ENCODE data around the gene MED6. TPM values are rescaled to one million over a fixed set of nuclear protein-coding genes. Genes with fewer than 3 reads are reported as not detected.

MED6 gene
- total RNA-seq, 3 donors from 2014 or later, result 38.4 to 56.9 (median 45.6) TPM

GRCh38 chr14:70563417-70563816, 37.0 kb downstream of the MED6 start:
- no peak for DNase-seq (ENCODE audit: low spot score in 2 of 2)
- intact Hi-C loops (cut with DNase I; ENCODE audit: low total_unique reads), result no loop called here
- no peaks in the 10 kb centered on the region for H3K27me3 ChIP-seq
- no peak overlapping the region for H3K27ac ChIP-seq
- H3K4me3 ChIP-seq, result no peak overlapping the region
- peaks cover 8 to 9% of the 10 kb centered on the region in 2 donors for H3K9me3 ChIP-seq
- no peaks in the 10 kb centered on the region for H3K4me1 ChIP-seq
- no peak for TF ChIP-seq POLR2AphosphoS5 (IDR thresholded peaks at IDR 0.05)
- no peak for TF ChIP-seq POLR2A (IDR thresholded peaks at IDR 0.05)
- no peak for TF ChIP-seq CTCF (IDR thresholded peaks at IDR 0.05)
- peaks cover 7% of the 10 kb centered on the region for H3K36me3 ChIP-seq

GRCh38 chr14:70558356-70558755, 42.1 kb downstream of the MED6 start:
- intact Hi-C loops (cut with DNase I; ENCODE audit: low total_unique reads), result no loop called here
- no peak overlapping the region for H3K4me3 ChIP-seq
- no peaks in the 10 kb centered on the region for H3K4me1 ChIP-seq
- no peak for TF ChIP-seq POLR2AphosphoS5 (IDR thresholded peaks at IDR 0.05)
- TF ChIP-seq POLR2A (IDR thresholded peaks at IDR 0.05), result no peak
- TF ChIP-seq CTCF (IDR thresholded peaks at IDR 0.05), result no peak
- H3K36me3 ChIP-seq, result no peaks in the 10 kb centered on the region
- no peak for DNase-seq (ENCODE audit: low spot score in 2 of 2)
- peaks cover 8 to 9% of the 10 kb centered on the region in 2 donors for H3K9me3 ChIP-seq
- H3K27me3 ChIP-seq, result no peaks in the 10 kb centered on the region
- no peak overlapping the region for H3K27ac ChIP-seq

- no peak for DNase-seq (ENCODE audit: low spot score in 2 of 2)
- H3K36me3 ChIP-seq, result no peaks in the 10 kb centered on the region
- no peaks in the 10 kb centered on the region for H3K27me3 ChIP-seq
- H3K27ac ChIP-seq, result no peak overlapping the region
- no peaks in the 10 kb centered on the region for H3K4me1 ChIP-seq
- no peak for TF ChIP-seq POLR2A (IDR thresholded peaks at IDR 0.05)
- TF ChIP-seq CTCF (IDR thresholded peaks at IDR 0.05), result no peak
- TF ChIP-seq POLR2AphosphoS5 (IDR thresholded peaks at IDR 0.05), result no peak
- H3K9me3 ChIP-seq, result no peaks in the 10 kb centered on the region
- intact Hi-C loops (cut with DNase I; ENCODE audit: low total_unique reads), result no loop called here
- peak overlapping the region in 1 of 3 donors; percentile 15 for H3K4me3 ChIP-seq
These were observed 44.6 kb downstream of the MED6 start for GRCh38 chr14:70555890-70556289.

GRCh38 chr14:70538087-70538486, 62.4 kb downstream of the MED6 start:
- TF ChIP-seq POLR2AphosphoS5 (IDR thresholded peaks at IDR 0.05), result no peak
- no peak for TF ChIP-seq POLR2A (IDR thresholded peaks at IDR 0.05)
- no peak for TF ChIP-seq CTCF (IDR thresholded peaks at IDR 0.05)
- H3K36me3 ChIP-seq, result no peaks in the 10 kb centered on the region
- no peak overlapping the region for H3K27ac ChIP-seq
- H3K9me3 ChIP-seq, result peaks cover 0 to 3% of the 10 kb centered on the region in 2 donors
- intact Hi-C loops (cut with DNase I; ENCODE audit: low total_unique reads), result no loop called here
- no peak overlapping the region for H3K4me3 ChIP-seq
- H3K27me3 ChIP-seq, result no peaks in the 10 kb centered on the region
- no peak for DNase-seq (ENCODE audit: low spot score in 2 of 2)
- no peaks in the 10 kb centered on the region for H3K4me1 ChIP-seq

- TF ChIP-seq POLR2AphosphoS5 (IDR thresholded peaks at IDR 0.05) (no peak), CTCF (IDR thresholded peaks at IDR 0.05) (no peak), POLR2A (IDR thresholded peaks at IDR 0.05) (no peak)
- H3K27ac ChIP-seq, result no peak overlapping the region
- no peak overlapping the region for H3K4me3 ChIP-seq
- DNase-seq (ENCODE audit: low spot score in 2 of 2), result no peak
- peaks cover 0 to 7% of the 10 kb centered on the region in 2 donors for H3K9me3 ChIP-seq
- intact Hi-C loops (cut with DNase I; ENCODE audit: low total_unique reads), result no loop called here
- H3K36me3 ChIP-seq, result no peaks in the 10 kb centered on the region
- H3K4me1 ChIP-seq, result no peaks in the 10 kb centered on the region
- H3K27me3 ChIP-seq, result no peaks in the 10 kb centered on the region
These were observed 63.6 kb downstream of the MED6 start for GRCh38 chr14:70536830-70537229.

All from breast epithelium (tissue), 4 donors.